Pancreas (tissue), 10 donors: ENCODE data around the gene TSHZ2. TPM values are rescaled to one million over a fixed set of nuclear protein-coding genes. Genes with fewer than 3 reads are reported as not detected.

Experiments
- ATAC-seq, 4 donors: fragments of 200-7000 bp; cut with Tn5 transposase; one replicate each; pipeline versions ENCODE4 v1.8.0 to v1.9.1; 2020; ENCODE audit warnings: mild to moderate bottlenecking in 4 of 4, moderate library complexity in 4 of 4
- DNase-seq, 6 donors: peaks; one replicate each; pipeline ENCODE4 v3.0.0-alpha.2; 2020
- FAIRE-seq: peaks from 2 replicates; lab custom pipeline; 2012; peaks lifted over from hg19 to GRCh38; lab: Jason Lieb, UNC
- H3K27ac ChIP-seq, 4 donors: fragments of 200-600 bp; sonication (generic); 1 replicate in 3 of 4; 2 replicates in 1 of 4; pipeline versions ENCODE4 v1.5.0 to v1.8.0; 2020
- H3K27me3 ChIP-seq, 4 donors: fragments of 200-600 bp; one replicate each; pipeline ENCODE4 v1.8.0; 2021
- H3K36me3 ChIP-seq, 3 donors: fragments of 200-600 bp; sonication (generic) in 1 of 3; one replicate each; pipeline versions ENCODE4 v1.5.0 to v1.8.0; 2020 to 2021
- H3K4me1 ChIP-seq, 3 donors: fragments of 200-600 bp; one replicate each; pipeline ENCODE4 v1.8.0; 2021
- H3K4me3 ChIP-seq, 4 donors: fragments of 200-600 bp; sonication (generic) in 2 of 4; one replicate each; pipeline versions ENCODE4 v1.5.0 to v1.8.0; 2020 to 2021
- H3K9me3 ChIP-seq, 4 donors: fragments of 200-600 bp; one replicate each; pipeline ENCODE4 v1.8.0; 2021
- WGBS, 2 donors: extraction: QIAGEN DNeasy Blood & Tissue Kit; methylation state at CpG; one replicate each; pipeline ENCODE4 v1.1.7; 2013; 5-methylcytosine and 5-hydroxymethylcytosine counted together
- intact Hi-C, 3 donors: fragments of 100-400 bp; cut with DNase I; formaldehyde crosslinking; loops; one replicate each; pipeline versions ENCODE4 v1.11.1 to v1.14.2; 2022
- polyA plus RNA-seq, 2 donors: library from polyadenylated mRNA; stranded (reverse); fragments of 200-250 nt; gene quantifications; one replicate each; pipeline ENCODE4 v1.2.3, GENCODE V29; 2013
- total RNA-seq, 6 donors: library from RNA; stranded (reverse); fragmentation: NEBNext Ultra II Directional in 4 of 6; extraction: Animal tissue kit (Norgen Biotek cat#: 25700) in 4 of 6; gene quantifications; one replicate each; pipeline versions ENCODE4 v1.2.1 to v1.2.4, GENCODE V29; 2021 to 2023
- TF ChIP-seq, protein P1 (sequence below), 4 donors: fragments of 200-600 bp; sonication (generic) in 3 of 4; IDR thresholded peaks; one replicate each; pipeline versions ENCODE4 v1.5.0 to v1.8.0; 2021; ENCODE audit warnings: antibody characterized with exemption in 4 of 4
- donor health status: healthy with polysubstance abuse.
- donor health status: DM: no; HTN: no; CAD: no; lungs with moderate emphysema.
- donor health status: DM: no; HTN: no; CAD: no.
- donor health status: control.
- donor health status: control.
- donor health status: Bipolar disorder and iron deficiency.
- donor health status: DM: yes; HTN: yes; CAD: no.
- donor health status: DM: no; HTN: no; CAD: no.
- donor health status: DM: no; HTN: no; CAD: no.
- donor health status: DM: yes; HTN: yes; CAD: no.

The TSHZ2 gene
- total and polyA plus RNA-seq, 8 donors, result 2.2 to 23.5 (median 4.5) TPM

- Histone ChIP-seq H3K27me3 (no peaks in the 10 kb centered on the region), H3K4me1 (no peaks in the 10 kb centered on the region), H3K4me3 (no peak overlapping the region), H3K27ac (no peak overlapping the region), H3K9me3 (no peaks in the 10 kb centered on the region), H3K36me3 (no peaks in the 10 kb centered on the region)
- 74 to 88% methylated on average over 4 of the region's 4 CpGs for WGBS, 2 donors
- DNase-seq (no peak), ATAC-seq (no peak), FAIRE-seq (no peak)
- intact Hi-C loops, result no loop called here
- TF ChIP-seq, protein P1, sequence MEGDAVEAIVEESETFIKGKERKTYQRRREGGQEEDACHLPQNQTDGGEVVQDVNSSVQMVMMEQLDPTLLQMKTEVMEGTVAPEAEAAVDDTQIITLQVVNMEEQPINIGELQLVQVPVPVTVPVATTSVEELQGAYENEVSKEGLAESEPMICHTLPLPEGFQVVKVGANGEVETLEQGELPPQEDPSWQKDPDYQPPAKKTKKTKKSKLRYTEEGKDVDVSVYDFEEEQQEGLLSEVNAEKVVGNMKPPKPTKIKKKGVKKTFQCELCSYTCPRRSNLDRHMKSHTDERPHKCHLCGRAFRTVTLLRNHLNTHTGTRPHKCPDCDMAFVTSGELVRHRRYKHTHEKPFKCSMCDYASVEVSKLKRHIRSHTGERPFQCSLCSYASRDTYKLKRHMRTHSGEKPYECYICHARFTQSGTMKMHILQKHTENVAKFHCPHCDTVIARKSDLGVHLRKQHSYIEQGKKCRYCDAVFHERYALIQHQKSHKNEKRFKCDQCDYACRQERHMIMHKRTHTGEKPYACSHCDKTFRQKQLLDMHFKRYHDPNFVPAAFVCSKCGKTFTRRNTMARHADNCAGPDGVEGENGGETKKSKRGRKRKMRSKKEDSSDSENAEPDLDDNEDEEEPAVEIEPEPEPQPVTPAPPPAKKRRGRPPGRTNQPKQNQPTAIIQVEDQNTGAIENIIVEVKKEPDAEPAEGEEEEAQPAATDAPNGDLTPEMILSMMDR (IDR thresholded peaks at IDR 0.05), result no peak
These were observed 521.2 kb downstream of the TSHZ2 start for GRCh38 chr20:53493311-53493857.

DNA sequence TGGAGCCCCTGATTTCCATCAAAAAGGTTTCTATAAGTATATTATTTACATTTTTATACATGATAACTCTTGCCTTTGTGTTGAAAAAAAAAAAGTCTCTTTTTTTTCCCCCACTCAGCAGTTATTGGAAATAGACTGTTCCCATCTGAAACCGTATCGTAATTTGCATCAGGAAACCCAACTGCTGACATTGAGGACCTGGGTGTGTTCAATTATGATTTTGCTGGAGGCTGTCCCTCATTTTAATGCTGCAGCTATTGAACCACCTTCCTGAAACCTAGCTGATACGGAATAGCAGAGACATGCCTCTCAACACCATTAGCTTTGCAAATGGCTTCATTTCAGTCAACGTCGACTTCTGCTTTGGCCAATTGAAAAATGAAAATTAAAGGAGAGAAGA, 522.6 kb downstream of the TSHZ2 start:
- Histone ChIP-seq H3K9me3 (no peaks in the 10 kb centered on the region), H3K27me3 (no peaks in the 10 kb centered on the region), H3K4me3 (no peak overlapping the region), H3K27ac (no peak overlapping the region), H3K4me1 (no peaks in the 10 kb centered on the region), H3K36me3 (no peaks in the 10 kb centered on the region)
- intact Hi-C loops, result no loop called here
- ATAC-seq (no peak), DNase-seq (no peak), FAIRE-seq (no peak)
- WGBS, 2 donors, result 83 to 88% methylated on average over 5 of the region's 5 CpGs
- TF ChIP-seq, protein P1 (IDR thresholded peaks at IDR 0.05), result no peak

GRCh38 chr20:53495398-53496092, 523.4 kb downstream of the TSHZ2 start:
- H3K9me3 ChIP-seq, result no peaks in the 10 kb centered on the region
- FAIRE-seq, result no peak
- WGBS, 2 donors, result 64 to 70% methylated on average over 14 of the region's 14 CpGs
- no peak for DNase-seq
- no peaks in the 10 kb centered on the region for H3K27me3 ChIP-seq
- no peak overlapping the region for H3K4me3 ChIP-seq
- TF ChIP-seq, protein P1 (IDR thresholded peaks at IDR 0.05), result no peak
- intact Hi-C loops, result no loop called here
- no peaks in the 10 kb centered on the region for H3K4me1 ChIP-seq
- H3K27ac ChIP-seq, result no peak overlapping the region
- ATAC-seq, result no peak
- H3K36me3 ChIP-seq, result no peaks in the 10 kb centered on the region

- TF ChIP-seq, protein P1 (IDR thresholded peaks at IDR 0.05), result no peak
- FAIRE-seq (no peak), DNase-seq (no peak), ATAC-seq (no peak)
- 85 to 88% methylated on average over 3 of the region's 3 CpGs for WGBS, 2 donors
- Histone ChIP-seq H3K9me3 (no peaks in the 10 kb centered on the region), H3K27me3 (no peaks in the 10 kb centered on the region), H3K4me1 (no peaks in the 10 kb centered on the region), H3K4me3 (no peak overlapping the region), H3K36me3 (no peaks in the 10 kb centered on the region), H3K27ac (no peak overlapping the region)
- intact Hi-C loops, result no loop called here
These were observed 525.1 kb downstream of the TSHZ2 start for GRCh38 chr20:53497246-53497645.

GRCh38 chr20:53498341-53498740, 526.2 kb downstream of the TSHZ2 start:
- WGBS, 2 donors, result 73 to 93% methylated on average over 5 of the region's 5 CpGs
- FAIRE-seq, result no peak

More at GRCh38 chr20:53498341-53498740, 526.2 kb downstream of the TSHZ2 start:
- no peaks in the 10 kb centered on the region for H3K27me3 ChIP-seq
- intact Hi-C loops, result no loop called here
- no peak for ATAC-seq
- no peaks in the 10 kb centered on the region for H3K36me3 ChIP-seq
- H3K4me3 ChIP-seq, result no peak overlapping the region
- no peak for DNase-seq
- TF ChIP-seq, protein P1 (IDR thresholded peaks at IDR 0.05), result no peak
- no peaks in the 10 kb centered on the region for H3K4me1 ChIP-seq
- no peaks in the 10 kb centered on the region for H3K9me3 ChIP-seq
- H3K27ac ChIP-seq, result no peak overlapping the region
